ENCODE data around the gene JMJD8. TPM values are rescaled to one million over a fixed set of nuclear protein-coding genes. Genes with fewer than 3 reads are reported as not detected.

Gene JMJD8
- total RNA-seq, 1 donor, result 48.5 TPM

GRCh38 chr16:667113-667779, 16.9 kb downstream of the JMJD8 start:
- no peak for TF ChIP-seq CTCF (IDR thresholded peaks at IDR 0.05; ENCODE audit: extremely low read depth, low read depth, low read length)
- H3K4me3 ChIP-seq (ENCODE audit: insufficient read depth, low read length), result peak overlapping the region; percentile 93

GRCh38 chr16:666572-666971, 17.6 kb downstream of the JMJD8 start:
- Histone ChIP-seq H3K4me2 (ENCODE audit: insufficient read depth, low read length) (no peak overlapping the region), H3K79me2 (ENCODE audit: insufficient read depth, low read length) (peaks cover 35% of the 10 kb centered on the region), H3K4me1 (ENCODE audit: insufficient read depth, low read length) (peaks cover 10% of the 10 kb centered on the region), H3K27ac (ENCODE audit: low read depth, low read length) (no peak overlapping the region), H4K20me1 (ENCODE audit: insufficient read depth, low read length) (peaks cover 20% of the 10 kb centered on the region), H3K4me3 (ENCODE audit: insufficient read depth, low read length) (no peak overlapping the region), H3K27me3 (ENCODE audit: insufficient read depth, low read length) (no peaks in the 10 kb centered on the region), H3K36me3 (ENCODE audit: insufficient read depth, low read length) (peaks cover 20% of the 10 kb centered on the region), H3K9me3 (ENCODE audit: low read depth, low read length) (no peaks in the 10 kb centered on the region), H2AFZ (ENCODE audit: low read length) (no peak overlapping the region)
- no peak for TF ChIP-seq CTCF (IDR thresholded peaks at IDR 0.05; ENCODE audit: extremely low read depth, low read depth, low read length)
- DNase-seq (ENCODE audit: insufficient read length, low spot score, missing footprints), result no peak

More at GRCh38 chr16:667113-667779, 16.9 kb downstream of the JMJD8 start:
- Histone ChIP-seq H2AFZ (ENCODE audit: low read length) (peak overlapping the region; percentile 94), H4K20me1 (ENCODE audit: insufficient read depth, low read length) (peaks cover 21% of the 10 kb centered on the region), H3K36me3 (ENCODE audit: insufficient read depth, low read length) (peaks cover 24% of the 10 kb centered on the region), H3K4me1 (ENCODE audit: insufficient read depth, low read length) (peaks cover 10% of the 10 kb centered on the region), H3K27me3 (ENCODE audit: insufficient read depth, low read length) (no peaks in the 10 kb centered on the region), H3K9me3 (ENCODE audit: low read depth, low read length) (no peaks in the 10 kb centered on the region), H3K27ac (ENCODE audit: low read depth, low read length) (peak overlapping the region; percentile 37), H3K4me2 (ENCODE audit: insufficient read depth, low read length) (no peak overlapping the region), H3K79me2 (ENCODE audit: insufficient read depth, low read length) (peaks cover 35% of the 10 kb centered on the region)
- no peak for DNase-seq (ENCODE audit: insufficient read length, low spot score, missing footprints)

GRCh38 chr16:662597-662996, 21.5 kb downstream of the JMJD8 start:
- peaks cover 2% of the 10 kb centered on the region for H3K79me2 ChIP-seq (ENCODE audit: insufficient read depth, low read length)
- no peaks in the 10 kb centered on the region for H3K27me3 ChIP-seq (ENCODE audit: insufficient read depth, low read length)
- no peak for TF ChIP-seq CTCF (IDR thresholded peaks at IDR 0.05; ENCODE audit: extremely low read depth, low read depth, low read length)
- peaks cover under 1% of the 10 kb centered on the region for H3K4me1 ChIP-seq (ENCODE audit: insufficient read depth, low read length)
- H3K9me3 ChIP-seq (ENCODE audit: low read depth, low read length), result no peaks in the 10 kb centered on the region
- no peaks in the 10 kb centered on the region for H4K20me1 ChIP-seq (ENCODE audit: insufficient read depth, low read length)
- no peak for DNase-seq (ENCODE audit: insufficient read length, low spot score, missing footprints)
- no peak overlapping the region for H3K4me2 ChIP-seq (ENCODE audit: insufficient read depth, low read length)
- H3K27ac ChIP-seq (ENCODE audit: low read depth, low read length), result no peak overlapping the region
- H2AFZ ChIP-seq (ENCODE audit: low read length), result no peak overlapping the region
- H3K4me3 ChIP-seq (ENCODE audit: insufficient read depth, low read length), result no peak overlapping the region
- H3K36me3 ChIP-seq (ENCODE audit: insufficient read depth, low read length), result peaks cover 2% of the 10 kb centered on the region

GRCh38 chr16:662095-662494, 22.0 kb downstream of the JMJD8 start:
- H3K27ac ChIP-seq (ENCODE audit: low read depth, low read length), result no peak overlapping the region
- H3K27me3 ChIP-seq (ENCODE audit: insufficient read depth, low read length), result no peaks in the 10 kb centered on the region
- no peaks in the 10 kb centered on the region for H3K9me3 ChIP-seq (ENCODE audit: low read depth, low read length)
- H3K79me2 ChIP-seq (ENCODE audit: insufficient read depth, low read length), result no peaks in the 10 kb centered on the region
- H4K20me1 ChIP-seq (ENCODE audit: insufficient read depth, low read length), result no peaks in the 10 kb centered on the region
- no peak overlapping the region for H2AFZ ChIP-seq (ENCODE audit: low read length)
- TF ChIP-seq CTCF (IDR thresholded peaks at IDR 0.05; ENCODE audit: extremely low read depth, low read depth, low read length), result no peak
- no peak overlapping the region for H3K4me2 ChIP-seq (ENCODE audit: insufficient read depth, low read length)
- H3K4me3 ChIP-seq (ENCODE audit: insufficient read depth, low read length), result no peak overlapping the region
- no peaks in the 10 kb centered on the region for H3K4me1 ChIP-seq (ENCODE audit: insufficient read depth, low read length)
- H3K36me3 ChIP-seq (ENCODE audit: insufficient read depth, low read length), result peaks cover 2% of the 10 kb centered on the region
- DNase-seq (ENCODE audit: insufficient read length, low spot score, missing footprints), result no peak
